Chondrocyte (in vitro differentiated cells): Measurements from ENCODE around the gene ENKD1. TPM values are rescaled to one million over a fixed set of nuclear protein-coding genes. Genes with fewer than 3 reads are reported as not detected.
A peak's percentile ranks its signal among the peaks of the same experiment; 100 is the strongest.

Experiments
- DNase-seq: peaks from one replicate; pipeline ENCODE4 v3.0.0; 2021; ENCODE audit warnings: mixed read lengths, low spot score
- H3K27ac Mint-ChIP-seq: one replicate; pipeline ENCODE4 v1.8.0; 2021; ENCODE audit warnings: mild to moderate bottlenecking, moderate library complexity, mixed read lengths; ENCODE audit not compliant: unreplicated experiment
- H3K27me3 Mint-ChIP-seq: 2 replicates; pipeline ENCODE4 v1.8.0; 2021; ENCODE audit warnings: low read depth, mixed read lengths
- H3K36me3 Mint-ChIP-seq: 2 replicates; pipeline ENCODE4 v1.8.0; 2021; ENCODE audit warnings: low read depth, mixed read lengths
- H3K4me1 Mint-ChIP-seq: 2 replicates; pipeline ENCODE4 v1.8.0; 2021; ENCODE audit warnings: low read depth, mild to moderate bottlenecking, mixed read lengths
- H3K4me3 Mint-ChIP-seq: one replicate; pipeline ENCODE4 v1.8.0; 2021; ENCODE audit warnings: mild to moderate bottlenecking, moderate library complexity, mixed read lengths; ENCODE audit not compliant: unreplicated experiment
- H3K9me3 Mint-ChIP-seq: 2 replicates; pipeline ENCODE4 v1.8.0; 2021; ENCODE audit warnings: low read depth, mixed read lengths
- long read RNA-seq: library from polyadenylated mRNA; stranded (forward); transcript quantifications from one replicate; pipeline ENCODE4 v2.0.0, GENCODE V29; 2021
- total RNA-seq: library from RNA; stranded (reverse); gene quantifications from 3 replicates; pipeline ENCODE4 v1.2.1, GENCODE V29; 2021
- TF ChIP-seq, protein P1 (sequence below): fragments of 200-600 bp; sonication (generic); IDR thresholded peaks from 2 replicates; pipeline ENCODE4 v1.5.0; 2021; ENCODE audit warnings: antibody characterized with exemption, mild to moderate bottlenecking, moderate library complexity

ENKD1 gene, protein sequence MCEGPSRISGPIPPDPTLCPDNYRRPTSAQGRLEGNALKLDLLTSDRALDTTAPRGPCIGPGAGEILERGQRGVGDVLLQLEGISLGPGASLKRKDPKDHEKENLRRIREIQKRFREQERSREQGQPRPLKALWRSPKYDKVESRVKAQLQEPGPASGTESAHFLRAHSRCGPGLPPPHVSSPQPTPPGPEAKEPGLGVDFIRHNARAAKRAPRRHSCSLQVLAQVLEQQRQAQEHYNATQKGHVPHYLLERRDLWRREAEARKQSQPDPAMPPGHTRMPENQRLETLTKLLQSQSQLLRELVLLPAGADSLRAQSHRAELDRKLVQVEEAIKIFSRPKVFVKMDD
- 6.2 to 9.2 TPM (median 6.4 TPM) in 3 replicates for total RNA-seq
- long read RNA-seq, partial matches to known transcripts: 0 of 5 reads
- long read RNA-seq, other reads (novel, unspliced or antisense): 4 of 5 reads

DNA sequence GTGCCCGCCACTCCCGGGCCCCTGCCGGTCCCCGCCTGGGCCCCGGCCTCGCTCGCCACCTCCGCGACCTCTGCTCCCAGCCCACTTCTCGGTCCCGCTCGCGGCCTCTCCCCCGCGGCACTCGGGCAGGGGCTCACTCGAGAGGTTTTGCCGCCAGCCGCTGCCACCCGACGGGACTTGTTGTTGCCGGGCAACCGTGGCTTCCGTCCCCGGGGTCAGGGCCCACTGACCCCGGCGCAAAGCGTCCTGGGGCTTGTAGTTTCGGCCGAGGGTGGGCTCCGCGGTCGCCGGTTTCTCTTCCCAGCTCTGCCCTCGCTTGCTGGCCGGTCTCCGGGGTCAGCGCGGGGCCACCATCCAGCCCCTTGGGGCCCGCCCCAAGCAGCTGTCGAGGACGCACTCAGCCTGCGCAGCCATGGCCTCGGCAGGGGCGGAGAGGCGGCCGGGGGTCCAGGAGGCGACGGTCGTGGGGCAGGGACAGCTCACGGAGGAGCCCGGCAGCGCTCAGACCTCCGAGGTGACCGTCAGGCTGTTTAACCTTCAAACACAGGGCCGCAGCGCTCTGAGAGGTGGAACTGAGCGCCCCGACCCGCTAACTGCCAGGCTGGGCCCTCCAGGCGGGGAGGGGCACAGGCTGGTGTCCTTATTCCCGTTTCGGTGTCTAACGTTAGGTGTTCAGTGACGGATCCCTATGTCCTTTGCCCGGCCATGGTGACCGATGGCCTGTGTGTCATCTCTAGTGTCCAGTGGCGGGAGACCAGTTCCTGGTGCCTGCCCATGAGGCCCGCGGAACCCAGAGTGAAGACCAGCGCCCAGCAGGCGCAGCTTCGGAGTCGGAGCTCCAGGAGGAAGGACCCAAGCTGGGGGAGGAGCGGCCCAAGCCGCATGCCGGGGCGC is at the start of gene ENKD1, which contains the start of gene C16orf86:
TSS of gene ENKD1 (minus strand) at position 192 of the 894 bp plus-strand sequence. CDS start 308 bp downstream, outside the sequence.
TSS of gene C16orf86 (plus strand) at position 256 of the 894 bp plus-strand sequence. CDS start at position 413, 157 bp downstream.
- TF ChIP-seq, protein P1, sequence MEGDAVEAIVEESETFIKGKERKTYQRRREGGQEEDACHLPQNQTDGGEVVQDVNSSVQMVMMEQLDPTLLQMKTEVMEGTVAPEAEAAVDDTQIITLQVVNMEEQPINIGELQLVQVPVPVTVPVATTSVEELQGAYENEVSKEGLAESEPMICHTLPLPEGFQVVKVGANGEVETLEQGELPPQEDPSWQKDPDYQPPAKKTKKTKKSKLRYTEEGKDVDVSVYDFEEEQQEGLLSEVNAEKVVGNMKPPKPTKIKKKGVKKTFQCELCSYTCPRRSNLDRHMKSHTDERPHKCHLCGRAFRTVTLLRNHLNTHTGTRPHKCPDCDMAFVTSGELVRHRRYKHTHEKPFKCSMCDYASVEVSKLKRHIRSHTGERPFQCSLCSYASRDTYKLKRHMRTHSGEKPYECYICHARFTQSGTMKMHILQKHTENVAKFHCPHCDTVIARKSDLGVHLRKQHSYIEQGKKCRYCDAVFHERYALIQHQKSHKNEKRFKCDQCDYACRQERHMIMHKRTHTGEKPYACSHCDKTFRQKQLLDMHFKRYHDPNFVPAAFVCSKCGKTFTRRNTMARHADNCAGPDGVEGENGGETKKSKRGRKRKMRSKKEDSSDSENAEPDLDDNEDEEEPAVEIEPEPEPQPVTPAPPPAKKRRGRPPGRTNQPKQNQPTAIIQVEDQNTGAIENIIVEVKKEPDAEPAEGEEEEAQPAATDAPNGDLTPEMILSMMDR: no peak
- peaks cover 15% of the 10 kb centered on the region for H3K4me1 Mint-ChIP-seq
- peak within 1 kb of the TSS; percentile 74 for H3K4me3 Mint-ChIP-seq
- H3K9me3 Mint-ChIP-seq: no peaks in the 10 kb centered on the region
- H3K27me3 Mint-ChIP-seq: no peaks in the 10 kb centered on the region
- no peak for DNase-seq
- H3K27ac Mint-ChIP-seq: peak within 1 kb of the TSS; percentile 73
- no peaks in the 10 kb centered on the region for H3K36me3 Mint-ChIP-seq

DNA sequence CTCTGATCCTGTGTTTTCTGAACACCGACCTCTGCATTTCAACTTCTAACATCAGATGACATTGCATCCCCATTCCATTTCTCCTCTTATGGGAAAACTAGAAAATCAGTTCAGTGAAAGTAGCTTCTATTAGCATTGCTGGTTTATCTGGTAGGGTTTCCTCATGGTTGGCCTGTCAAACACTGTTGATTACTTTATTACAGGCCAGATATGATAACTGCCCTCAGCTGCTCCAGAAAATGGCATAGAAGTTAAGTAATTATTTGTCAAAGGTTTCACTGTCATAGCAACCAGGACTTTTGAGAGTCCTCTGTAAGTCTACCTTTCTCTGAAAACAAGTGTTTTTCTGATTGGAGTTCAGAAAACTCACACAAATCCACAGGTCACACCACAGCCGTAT is 49.5 kb upstream of the ENKD1 start:
- no peak overlapping the region for H3K4me3 Mint-ChIP-seq
- no peaks in the 10 kb centered on the region for H3K9me3 Mint-ChIP-seq
- no peaks in the 10 kb centered on the region for H3K27me3 Mint-ChIP-seq
- H3K36me3 Mint-ChIP-seq: no peaks in the 10 kb centered on the region
- no peak for DNase-seq
- TF ChIP-seq, protein P1: no peak
- H3K27ac Mint-ChIP-seq: no peak overlapping the region
- H3K4me1 Mint-ChIP-seq: peaks cover 33% of the 10 kb centered on the region

DNA sequence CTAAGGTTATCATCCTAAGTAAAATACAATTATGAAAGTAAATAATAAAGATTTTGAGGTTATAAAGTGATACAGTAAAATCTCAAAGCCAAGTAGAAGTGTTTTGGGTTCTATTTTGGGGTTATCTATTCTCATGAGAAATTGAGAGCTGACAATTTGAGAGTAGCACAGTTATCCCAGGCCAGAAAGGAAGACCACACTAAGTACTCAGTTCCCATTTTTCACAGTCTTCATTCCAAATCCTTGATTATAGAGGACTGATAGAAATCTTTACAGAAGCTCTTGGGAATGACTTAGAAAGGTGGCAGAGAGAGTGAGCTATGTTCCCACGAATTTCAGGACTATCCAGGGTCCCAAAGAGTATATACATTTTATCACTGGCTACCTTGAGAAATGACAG is 48.0 kb upstream of the ENKD1 start:
- Mint-ChIP-seq H3K4me3 (no peak overlapping the region), H3K4me1 (peaks cover 17% of the 10 kb centered on the region), H3K9me3 (no peaks in the 10 kb centered on the region), H3K27ac (no peak overlapping the region), H3K27me3 (no peaks in the 10 kb centered on the region), H3K36me3 (peaks cover 2% of the 10 kb centered on the region)
- DNase-seq: no peak
- TF ChIP-seq, protein P1: no peak

DNA sequence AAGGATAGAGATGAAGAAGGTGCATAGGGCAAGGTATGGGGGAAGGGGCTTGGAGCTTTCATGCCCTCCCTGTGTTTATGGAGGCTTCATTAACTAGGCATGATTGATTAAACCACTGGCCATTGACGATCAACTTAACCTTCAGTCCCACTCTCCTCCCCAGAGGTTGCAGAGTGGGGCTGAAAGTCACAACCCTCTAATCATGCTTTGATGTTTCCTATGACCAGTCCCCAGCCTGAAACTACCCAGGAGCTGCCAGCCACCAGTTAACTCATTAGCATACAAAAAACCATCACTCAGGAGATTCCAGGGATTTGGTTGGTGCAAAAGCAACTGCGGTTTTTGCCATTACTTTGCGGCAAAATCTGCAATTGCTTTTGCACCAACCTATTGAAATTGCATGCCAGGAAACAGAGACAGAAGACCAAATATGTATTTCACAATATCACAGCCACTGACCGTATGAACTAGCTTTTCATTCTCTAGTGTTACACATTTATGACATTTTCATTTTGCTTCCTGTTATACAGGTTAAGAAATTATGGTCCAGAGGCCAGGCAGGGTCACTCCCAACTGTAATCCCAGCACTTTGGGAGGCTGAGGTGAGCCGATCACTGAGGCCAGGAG is 47.2 kb upstream of the ENKD1 start:
- TF ChIP-seq, protein P1: no peak
- Mint-ChIP-seq H3K4me3 (no peak overlapping the region), H3K4me1 (peaks cover 17% of the 10 kb centered on the region), H3K9me3 (no peaks in the 10 kb centered on the region), H3K27me3 (no peaks in the 10 kb centered on the region), H3K36me3 (peaks cover 2% of the 10 kb centered on the region), H3K27ac (no peak overlapping the region)
- DNase-seq: no peak

DNA sequence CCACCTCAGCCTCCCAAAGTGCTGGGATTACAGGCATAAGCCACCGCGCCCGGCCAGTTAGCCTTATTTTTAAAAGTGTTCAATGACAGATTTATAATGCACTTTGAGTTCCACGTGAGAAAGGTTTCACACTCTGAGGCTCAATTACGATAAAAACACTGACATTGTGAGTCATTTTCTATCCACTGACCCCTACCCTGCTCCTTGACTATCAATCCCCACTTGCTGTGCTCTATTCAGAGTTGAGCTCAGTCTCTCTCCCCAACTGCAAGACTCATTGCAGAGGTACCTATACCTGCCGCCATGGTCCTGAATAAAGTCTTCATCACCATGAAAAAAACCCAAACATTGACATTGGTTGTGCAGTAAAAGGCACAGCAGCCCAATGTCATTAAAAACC is 44.1 kb upstream of the ENKD1 start:
- Mint-ChIP-seq H3K36me3 (peaks cover 2% of the 10 kb centered on the region), H3K4me3 (no peak overlapping the region), H3K4me1 (no peaks in the 10 kb centered on the region), H3K9me3 (no peaks in the 10 kb centered on the region), H3K27me3 (no peaks in the 10 kb centered on the region), H3K27ac (no peak overlapping the region)
- TF ChIP-seq, protein P1: no peak
- no peak for DNase-seq
